Panc1 (cell line): ENCODE results near the gene DHRS12. TPM values are rescaled to one million over a fixed set of nuclear protein-coding genes. Genes with fewer than 3 reads are reported as not detected.

Source experiments
- ATAC-seq: fragments of 200-7000 bp; cut with Tn5 transposase; 2 replicates; pipeline ENCODE4 v1.9.1; 2020; ENCODE audit warnings: mild to moderate bottlenecking, moderate library complexity
- BruUV-seq: library from RNA; stranded (reverse); fragments of 400-500 nt; replicated peaks from 2 replicates; lab custom pipeline; 2021; lab: Mats Ljungman, UMichigan
- CTCF ChIA-PET: fragments of 300-600 bp; sonication (Branson Sonifier 250); formaldehyde crosslinking; loops from one replicate; lab custom pipeline; 2022; ENCODE audit warnings: antibody characterized with exemption; lab: Charles Lee
- POLR2A ChIA-PET: fragments of 300-600 bp; sonication (Branson Sonifier 250); formaldehyde crosslinking; loops from one replicate; lab custom pipeline; 2022; ENCODE audit warnings: antibody characterized with exemption; lab: Charles Lee
- DNase-seq: peaks from one replicate; pipeline ENCODE4 v3.0.0-alpha.2; 2010; ENCODE audit warnings: low read depth, low spot score
- H3K27ac ChIP-seq: 2 replicates; pipeline ENCODE4 v1.5.1; 2011; ENCODE audit warnings: mild to moderate bottlenecking, low read length, inconsistent platforms
- H3K27me3 ChIP-seq: fragments of 200-500 bp; sonication (Bioruptor generic); 2 replicates; pipeline ENCODE4 v1.6.0; 2014; ENCODE audit warnings: low read length, inconsistent platforms; ENCODE audit not compliant: control insufficient read depth, insufficient read depth
- H3K36me3 ChIP-seq: fragments of 200-500 bp; sonication (Bioruptor generic); 2 replicates; pipeline ENCODE4 v1.5.1; 2014; ENCODE audit warnings: inconsistent platforms, mild to moderate bottlenecking, low read length, moderate library complexity; ENCODE audit not compliant: control insufficient read depth, insufficient read depth
- H3K4me1 ChIP-seq: 2 replicates; pipeline ENCODE4 v1.5.1; 2011; ENCODE audit warnings: inconsistent platforms, mild to moderate bottlenecking, low read length, moderate library complexity; ENCODE audit not compliant: control insufficient read depth, insufficient read depth
- H3K4me3 ChIP-seq, 2 experiments: 2 replicates each; pipeline ENCODE4 v1.5.1; 2011 to 2012; ENCODE audit warnings: low read depth in 2 of 2, low read length in 2 of 2, mild to moderate bottlenecking in 2 of 2, inconsistent platforms in 1 of 2, moderate library complexity in 1 of 2
- H3K9me3 ChIP-seq: fragments of 200-500 bp; sonication (Bioruptor generic); 2 replicates; pipeline ENCODE4 v1.5.1; 2014; ENCODE audit warnings: low read depth, mild to moderate bottlenecking, inconsistent platforms, low read length, moderate library complexity; ENCODE audit not compliant: control insufficient read depth, insufficient read depth
- CTCF ChIP-seq: fragments of 450-650 bp; IDR thresholded peaks from 2 replicates; pipeline ENCODE4 v1.5.1; 2017; ENCODE audit warnings: mild to moderate bottlenecking
- POLR2AphosphoS5 ChIP-seq: IDR thresholded peaks from 2 replicates; pipeline ENCODE4 v1.6.1; 2012; ENCODE audit warnings: mild to moderate bottlenecking, low read depth, low read length, moderate library complexity
- REST ChIP-seq, 2 experiments: IDR thresholded peaks; 2 replicates each; pipeline ENCODE4 v1.6.1; 2011 to 2012; ENCODE audit warnings: low read depth in 2 of 2, control low read depth in 1 of 2, low read length in 1 of 2, mild to moderate bottlenecking in 1 of 2, moderate library complexity in 1 of 2; ENCODE audit not compliant: insufficient read depth in 1 of 2
- SIN3A ChIP-seq: IDR thresholded peaks from 2 replicates; pipeline ENCODE4 v1.6.1; 2012; ENCODE audit warnings: low read depth, mild to moderate bottlenecking, low read length, moderate library complexity, borderline replicate concordance; ENCODE audit not compliant: insufficient read depth
- TCF7L2 ChIP-seq: IDR thresholded peaks from 2 replicates; pipeline ENCODE4 v1.6.1; 2011; ENCODE audit warnings: mild to moderate bottlenecking, low read depth, low read length, inconsistent platforms
- in situ Hi-C: cut with HindIII; loops from 2 replicates; pipeline ENCODE4 v1.10.0; 2016; ENCODE audit warnings: low sequenced_read_pairs, low pct_unique_long_range_greater_than_20kb
- intact Hi-C: fragments of 100-400 bp; cut with micrococcal nuclease; formaldehyde crosslinking; loops from one replicate; pipeline ENCODE4 v1.10.0; 2022; ENCODE audit not compliant: unreplicated experiment
- total RNA-seq: library from RNA; stranded (reverse); gene quantifications from one replicate; pipeline ENCODE4 v1.2.1, GENCODE V29; 2021; ENCODE audit not compliant: unreplicated experiment

Gene DHRS12
- total RNA-seq, 1 experiment from 2014 or later: 10.7 TPM

GRCh38 chr13:51764184-51765141, 39.5 kb downstream of the DHRS12 start:
- H3K9me3 ChIP-seq: no peaks in the 10 kb centered on the region
- no peaks in the 10 kb centered on the region for H3K4me1 ChIP-seq
- no peak for TF ChIP-seq POLR2AphosphoS5
- TF ChIP-seq TCF7L2: no peak
- no peak for TF ChIP-seq CTCF
- no peak for TF ChIP-seq REST (IDR thresholded peaks at IDR 0.05; ENCODE audit: insufficient read depth in 1 of 2, low read depth in 2 of 2, low read length in 1 of 2)
- no peak for TF ChIP-seq SIN3A
- no TSS peak for BruUV-seq
- in situ Hi-C loops (no loop called here), intact Hi-C loops (loop anchor here (10.0 kb wide), 1 partner anchor 620 kb away; no protein-coding TSS in a partner anchor)
- no peak for ATAC-seq
- POLR2A ChIA-PET: no interaction called here
- CTCF ChIA-PET: no interaction called here
- DNase-seq: no peak
- no peaks in the 10 kb centered on the region for H3K27me3 ChIP-seq
- no peak overlapping the region for H3K4me3 ChIP-seq
- no peaks in the 10 kb centered on the region for H3K36me3 ChIP-seq
- no peak overlapping the region for H3K27ac ChIP-seq

- no peaks in the 10 kb centered on the region for H3K36me3 ChIP-seq
- DNase-seq (no peak), ATAC-seq (no peak)
- H3K4me3 ChIP-seq: no peak overlapping the region
- POLR2A ChIA-PET: no interaction called here
- TF ChIP-seq REST (IDR thresholded peaks at IDR 0.05; ENCODE audit: insufficient read depth in 1 of 2, low read depth in 2 of 2, low read length in 1 of 2): no peak
- no peak for TF ChIP-seq CTCF
- no peak for TF ChIP-seq POLR2AphosphoS5
- TF ChIP-seq SIN3A: no peak
- TF ChIP-seq TCF7L2: no peak
- BruUV-seq: no TSS peak
- no peak overlapping the region for H3K27ac ChIP-seq
- intact Hi-C loops: loop anchor here (10.0 kb wide), 1 partner anchor 619 kb away; no protein-coding TSS in a partner anchor
- no peaks in the 10 kb centered on the region for H3K27me3 ChIP-seq
- in situ Hi-C loops: no loop called here
- H3K4me1 ChIP-seq: no peaks in the 10 kb centered on the region
- CTCF ChIA-PET: no interaction called here
- H3K9me3 ChIP-seq: no peaks in the 10 kb centered on the region
Observed at GRCh38 chr13:51763486-51763885, 40.5 kb downstream of the DHRS12 start.
